A204.1 (cell line): ENCODE results near the gene DYDC1.
"Not testable (repeated sequence)": the region's sequence is repeated elsewhere in the genome, so short reads cannot be mapped to it uniquely, and the experiment has no call there.

Experiments used
- FAIRE-seq: peaks from 2 replicates; lab custom pipeline; 2012; peaks lifted over from hg19 to GRCh38; lab: Jason Lieb, UNC

The DYDC1 gene

GRCh38 chr10:80333983-80334382, 22.6 kb downstream of the DYDC1 start:
- no peak for FAIRE-seq

GRCh38 chr10:80324891-80325364, 31.6 kb downstream of the DYDC1 start:
- FAIRE-seq: no peak

- no peak for FAIRE-seq
These were observed 32.5 kb downstream of the DYDC1 start for GRCh38 chr10:80324086-80324485.

GRCh38 chr10:80323311-80323710, 33.2 kb downstream of the DYDC1 start:
- no peak for FAIRE-seq

GRCh38 chr10:80322711-80323110, 33.8 kb downstream of the DYDC1 start:
- FAIRE-seq: no peak

GRCh38 chr10:80322158-80322557, 34.4 kb downstream of the DYDC1 start:
- FAIRE-seq: no peak

- no peak for FAIRE-seq
These were observed 35.4 kb downstream of the DYDC1 start for GRCh38 chr10:80321183-80321582.

- FAIRE-seq: no peak
These were observed 36.2 kb downstream of the DYDC1 start for GRCh38 chr10:80320377-80320776.

GRCh38 chr10:80319725-80320290, 36.7 kb downstream of the DYDC1 start:
- no peak for FAIRE-seq

GRCh38 chr10:80319318-80319717, 37.2 kb downstream of the DYDC1 start:
- FAIRE-seq: no peak

- no peak for FAIRE-seq
These were observed 37.8 kb downstream of the DYDC1 start for GRCh38 chr10:80318742-80319141.

GRCh38 chr10:80315391-80315790, 41.2 kb downstream of the DYDC1 start:
- no peak for FAIRE-seq

GRCh38 chr10:80313523-80313922, 43.0 kb downstream of the DYDC1 start:
- no peak for FAIRE-seq

GRCh38 chr10:80305989-80306388, 50.6 kb downstream of the DYDC1 start:
- FAIRE-seq: not testable (repeated sequence)

GRCh38 chr10:80296942-80297341, 59.6 kb downstream of the DYDC1 start:
- no peak for FAIRE-seq

- FAIRE-seq: no peak
These were observed 63.8 kb downstream of the DYDC1 start for GRCh38 chr10:80292607-80293239.

GRCh38 chr10:80290474-80291220, 65.9 kb downstream of the DYDC1 start:
- FAIRE-seq: no peak

- FAIRE-seq: no peak
These were observed 66.9 kb downstream of the DYDC1 start, which contains the start of gene MAT1A for GRCh38 chr10:80289451-80290287. Gene MAT1A, minus strand, starts transcription at chr10:80289658. Its CDS starts 235 bp downstream, at chr10:80289423.

- FAIRE-seq: no peak
These were observed 67.7 kb downstream of the DYDC1 start for GRCh38 chr10:80288849-80289248.
